Astrocyte (in vitro differentiated cells and primary cell): ENCODE measurements around the gene KCNN3. TPM values are rescaled to one million over a fixed set of nuclear protein-coding genes. Genes with fewer than 3 reads are reported as not detected.

Experiments
- DNase-seq: peaks from one replicate; pipeline ENCODE4 v3.0.0-alpha.2; 2010; ENCODE audit warnings: low read depth
- FAIRE-seq: peaks from 2 replicates; lab custom pipeline; 2011; peaks lifted over from hg19 to GRCh38; lab: Jason Lieb, UNC
- H2AFZ ChIP-seq: 2 replicates; pipeline ENCODE4 v1.6.0; 2012; ENCODE audit warnings: low read depth, low read length, inconsistent platforms
- H3K27ac ChIP-seq: 2 replicates; pipeline ENCODE4 v1.5.1; 2011; ENCODE audit warnings: low read depth, low read length, inconsistent platforms
- H3K27me3 ChIP-seq: 2 replicates; pipeline ENCODE4 v1.6.0; 2011; ENCODE audit warnings: low read length, inconsistent platforms; ENCODE audit not compliant: insufficient read depth
- H3K36me3 ChIP-seq: 2 replicates; pipeline ENCODE4 v1.5.1; 2011; ENCODE audit warnings: low read length, inconsistent platforms; ENCODE audit not compliant: insufficient read depth
- H3K4me1 ChIP-seq: 2 replicates; pipeline ENCODE4 v1.5.1; 2011; ENCODE audit warnings: low read length, inconsistent platforms; ENCODE audit not compliant: insufficient read depth
- H3K4me2 ChIP-seq: 2 replicates; pipeline ENCODE4 v1.6.0; 2012; ENCODE audit warnings: low read length, inconsistent platforms
- H3K4me3 ChIP-seq: 2 replicates; pipeline ENCODE4 v1.5.1; 2011; ENCODE audit warnings: low read depth, mild to moderate bottlenecking, low read length, inconsistent platforms; ENCODE audit not compliant: insufficient read depth
- H3K79me2 ChIP-seq: 2 replicates; pipeline ENCODE4 v1.6.0; 2012; ENCODE audit warnings: mild to moderate bottlenecking, low read length, inconsistent platforms; ENCODE audit not compliant: insufficient read depth
- H3K9ac ChIP-seq: 2 replicates; pipeline ENCODE4 v1.6.0; 2012; ENCODE audit warnings: mild to moderate bottlenecking, low read length, inconsistent platforms
- H3K9me3 ChIP-seq: 2 replicates; pipeline ENCODE4 v1.5.1; 2012; ENCODE audit warnings: low read depth, mild to moderate bottlenecking, low read length, inconsistent platforms; ENCODE audit not compliant: insufficient read depth
- H4K20me1 ChIP-seq: 2 replicates; pipeline ENCODE4 v1.6.0; 2012; ENCODE audit warnings: low read length, inconsistent platforms; ENCODE audit not compliant: insufficient read depth
- H3K27ac Mint-ChIP-seq: one replicate; pipeline ENCODE4 v1.8.0; 2021; ENCODE audit warnings: mild to moderate bottlenecking, mixed read lengths; ENCODE audit not compliant: unreplicated experiment
- H3K27me3 Mint-ChIP-seq: one replicate; pipeline ENCODE4 v1.8.0; 2021; ENCODE audit warnings: low read depth, mixed read lengths; ENCODE audit not compliant: unreplicated experiment
- H3K36me3 Mint-ChIP-seq: one replicate; pipeline ENCODE4 v1.8.0; 2021; ENCODE audit warnings: low read depth, mixed read lengths; ENCODE audit not compliant: unreplicated experiment
- H3K4me1 Mint-ChIP-seq: one replicate; pipeline ENCODE4 v1.8.0; 2021; ENCODE audit warnings: low read depth, mixed read lengths; ENCODE audit not compliant: unreplicated experiment
- H3K4me3 Mint-ChIP-seq: one replicate; pipeline ENCODE4 v1.8.0; 2021; ENCODE audit warnings: mild to moderate bottlenecking, moderate library complexity, mixed read lengths; ENCODE audit not compliant: unreplicated experiment
- H3K9me3 Mint-ChIP-seq: one replicate; pipeline ENCODE4 v1.8.0; 2021; ENCODE audit warnings: mild to moderate bottlenecking, mixed read lengths; ENCODE audit not compliant: unreplicated experiment
- EZH2 ChIP-seq: IDR thresholded peaks from 2 replicates; pipeline ENCODE4 v1.6.1; 2012; ENCODE audit warnings: mild to moderate bottlenecking, low read length, inconsistent platforms; ENCODE audit not compliant: insufficient read depth
- total RNA-seq: library from RNA; stranded (reverse); gene quantifications from 2 replicates; pipeline ENCODE4 v1.2.1, GENCODE V29; 2021
- TF ChIP-seq, protein P1 (sequence below): IDR thresholded peaks from 2 replicates; pipeline ENCODE4 v1.5.1; 2011; ENCODE audit warnings: low read depth, mild to moderate bottlenecking, inconsistent platforms, low read length, moderate library complexity; ENCODE audit not compliant: insufficient read depth

The KCNN3 gene
- total RNA-seq, 1 donor from 2014 or later = 0.66 TPM

DNA sequence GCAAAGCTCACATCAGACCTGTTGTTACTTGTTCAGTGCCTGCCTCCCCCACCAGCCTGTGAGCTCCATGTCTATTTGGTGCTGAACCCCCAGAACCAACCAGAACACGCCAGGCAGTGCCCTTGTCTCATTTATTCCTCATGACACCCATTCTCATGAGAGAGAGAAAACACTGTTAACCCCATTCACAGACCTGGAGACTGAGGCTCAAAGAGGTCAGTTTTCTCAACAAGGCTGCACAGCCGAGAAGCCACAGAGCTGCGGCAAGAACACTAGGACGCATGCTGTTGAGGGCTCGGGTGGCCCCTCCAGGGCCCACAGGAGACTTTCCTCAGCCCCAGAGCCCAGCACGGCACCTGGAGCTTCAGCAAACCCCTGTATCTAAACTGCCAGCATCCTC, 13.1 kb downstream of the KCNN3 start:
- Histone ChIP-seq H3K4me1 (peaks cover 10% of the 10 kb centered on the region), H3K36me3 (no peaks in the 10 kb centered on the region), H3K9me3 (no peaks in the 10 kb centered on the region), H3K27me3 (no peaks in the 10 kb centered on the region), H2AFZ (no peak overlapping the region), H3K9ac (no peak overlapping the region), H3K4me2 (no peak overlapping the region), H3K4me3 (no peak overlapping the region), H3K27ac (no peak overlapping the region), H3K79me2 (no peaks in the 10 kb centered on the region), H4K20me1 (no peaks in the 10 kb centered on the region)
- Mint-ChIP-seq H3K27me3 (peaks cover 13% of the 10 kb centered on the region), H3K4me3 (no peak overlapping the region), H3K4me1 (peaks cover 16% of the 10 kb centered on the region), H3K36me3 (peaks cover 4% of the 10 kb centered on the region), H3K27ac (no peak overlapping the region), H3K9me3 (no peaks in the 10 kb centered on the region)
- TF ChIP-seq, protein P1, sequence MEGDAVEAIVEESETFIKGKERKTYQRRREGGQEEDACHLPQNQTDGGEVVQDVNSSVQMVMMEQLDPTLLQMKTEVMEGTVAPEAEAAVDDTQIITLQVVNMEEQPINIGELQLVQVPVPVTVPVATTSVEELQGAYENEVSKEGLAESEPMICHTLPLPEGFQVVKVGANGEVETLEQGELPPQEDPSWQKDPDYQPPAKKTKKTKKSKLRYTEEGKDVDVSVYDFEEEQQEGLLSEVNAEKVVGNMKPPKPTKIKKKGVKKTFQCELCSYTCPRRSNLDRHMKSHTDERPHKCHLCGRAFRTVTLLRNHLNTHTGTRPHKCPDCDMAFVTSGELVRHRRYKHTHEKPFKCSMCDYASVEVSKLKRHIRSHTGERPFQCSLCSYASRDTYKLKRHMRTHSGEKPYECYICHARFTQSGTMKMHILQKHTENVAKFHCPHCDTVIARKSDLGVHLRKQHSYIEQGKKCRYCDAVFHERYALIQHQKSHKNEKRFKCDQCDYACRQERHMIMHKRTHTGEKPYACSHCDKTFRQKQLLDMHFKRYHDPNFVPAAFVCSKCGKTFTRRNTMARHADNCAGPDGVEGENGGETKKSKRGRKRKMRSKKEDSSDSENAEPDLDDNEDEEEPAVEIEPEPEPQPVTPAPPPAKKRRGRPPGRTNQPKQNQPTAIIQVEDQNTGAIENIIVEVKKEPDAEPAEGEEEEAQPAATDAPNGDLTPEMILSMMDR = no peak
- TF ChIP-seq EZH2 = no peak
- FAIRE-seq (no peak), DNase-seq (no peak)

DNA sequence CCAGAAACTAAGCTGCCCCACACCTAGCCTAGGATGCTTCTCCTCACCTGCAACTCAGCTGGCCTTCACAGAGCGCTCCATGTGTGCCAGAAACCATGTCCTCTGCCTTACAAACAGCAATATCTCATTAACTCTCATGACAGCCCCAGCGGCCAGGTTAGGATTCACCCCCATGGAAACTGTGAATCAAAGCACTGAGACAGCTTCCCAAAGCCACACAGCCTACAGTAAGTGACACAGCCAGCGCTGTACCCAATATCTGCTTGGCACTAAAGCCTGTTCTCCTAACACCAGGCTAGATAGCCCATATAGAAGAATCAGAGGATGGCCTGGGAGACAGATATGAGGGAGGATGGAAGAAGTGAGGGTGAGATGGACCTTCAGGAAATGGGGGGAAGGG, 13.5 kb downstream of the KCNN3 start:
- Mint-ChIP-seq H3K36me3 (peaks cover 4% of the 10 kb centered on the region), H3K9me3 (no peaks in the 10 kb centered on the region), H3K27me3 (peaks cover 13% of the 10 kb centered on the region), H3K4me3 (peak overlapping the region; percentile 29), H3K27ac (peak overlapping the region; percentile 47), H3K4me1 (peaks cover 12% of the 10 kb centered on the region)
- DNase-seq (no peak), FAIRE-seq (no peak)
- no peaks in the 10 kb centered on the region for H3K36me3 ChIP-seq
- no peaks in the 10 kb centered on the region for H3K27me3 ChIP-seq
- H2AFZ ChIP-seq = no peak overlapping the region
- no peak for TF ChIP-seq EZH2
- TF ChIP-seq, protein P1 = no peak
- peaks cover 10% of the 10 kb centered on the region for H3K4me1 ChIP-seq
- H3K9me3 ChIP-seq = no peaks in the 10 kb centered on the region
- H3K9ac ChIP-seq = no peak overlapping the region
- no peaks in the 10 kb centered on the region for H4K20me1 ChIP-seq
- no peaks in the 10 kb centered on the region for H3K79me2 ChIP-seq
- H3K27ac ChIP-seq = no peak overlapping the region
- H3K4me3 ChIP-seq = no peak overlapping the region
- no peak overlapping the region for H3K4me2 ChIP-seq

DNA sequence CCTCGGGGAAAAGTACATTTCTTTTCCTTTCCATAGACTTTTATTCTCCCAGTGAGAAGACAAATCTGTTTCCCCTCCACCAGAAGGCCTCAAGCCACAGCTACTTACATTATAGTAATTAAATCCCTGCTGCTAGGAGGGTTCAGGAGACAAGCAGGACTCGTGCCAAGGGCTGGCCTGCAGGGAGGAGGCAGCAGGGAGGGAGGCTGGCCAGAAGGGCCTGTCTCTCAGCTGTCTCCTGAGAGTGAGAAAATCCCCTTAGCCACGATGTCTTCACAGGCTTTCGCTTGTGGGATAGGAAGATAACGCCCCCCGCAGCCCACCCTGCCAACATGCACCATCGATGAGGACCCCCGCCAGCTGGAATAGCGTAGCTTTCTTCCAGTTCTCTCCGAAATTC, 14.0 kb downstream of the KCNN3 start:
- H3K4me3 Mint-ChIP-seq = no peak overlapping the region
- FAIRE-seq = no peak
- peaks cover 13% of the 10 kb centered on the region for H3K27me3 Mint-ChIP-seq
- Histone ChIP-seq H3K4me1 (peaks cover 10% of the 10 kb centered on the region), H2AFZ (no peak overlapping the region), H3K9ac (no peak overlapping the region), H4K20me1 (no peaks in the 10 kb centered on the region), H3K27ac (no peak overlapping the region), H3K36me3 (no peaks in the 10 kb centered on the region), H3K79me2 (no peaks in the 10 kb centered on the region), H3K27me3 (no peaks in the 10 kb centered on the region), H3K4me3 (no peak overlapping the region), H3K4me2 (no peak overlapping the region), H3K9me3 (no peaks in the 10 kb centered on the region)
- peaks cover 9% of the 10 kb centered on the region for H3K4me1 Mint-ChIP-seq
- H3K27ac Mint-ChIP-seq = peak overlapping the region; percentile 47
- DNase-seq = no peak
- no peaks in the 10 kb centered on the region for H3K9me3 Mint-ChIP-seq
- no peak for TF ChIP-seq EZH2
- TF ChIP-seq, protein P1 = no peak
- peaks cover 2% of the 10 kb centered on the region for H3K36me3 Mint-ChIP-seq
